Smooth muscle cell (in vitro differentiated cells): ENCODE results near the gene GATA2. TPM values are rescaled to one million over a fixed set of nuclear protein-coding genes. Genes with fewer than 3 reads are reported as not detected.

Source experiments
- DNase-seq: peaks from one replicate; lab custom pipeline; 2025; ENCODE audit not compliant: unreplicated experiment; lab: John Stamatoyannopoulos, UW
- H2AFZ ChIP-seq: fragments of 200-600 bp; sonication (generic); 2 replicates; pipeline ENCODE4 v1.6.0; 2016; ENCODE audit warnings: antibody characterized with exemption, low read depth, mild to moderate bottlenecking
- H3F3A ChIP-seq: fragments of 200-600 bp; sonication (generic); 2 replicates; pipeline ENCODE4 v1.6.0; 2017; ENCODE audit warnings: antibody characterized with exemption, low read depth
- H3K27ac ChIP-seq: fragments of 200-600 bp; sonication (generic); 2 replicates; pipeline ENCODE4 v1.5.1; 2016; ENCODE audit warnings: low read depth, mild to moderate bottlenecking
- H3K27me3 ChIP-seq: fragments of 200-600 bp; sonication (generic); 2 replicates; pipeline ENCODE4 v1.6.1; 2016; ENCODE audit warnings: low read depth, mild to moderate bottlenecking
- H3K36me3 ChIP-seq: fragments of 200-600 bp; sonication (generic); 2 replicates; pipeline ENCODE4 v1.5.1; 2016; ENCODE audit warnings: low read depth
- H3K4me1 ChIP-seq: fragments of 200-600 bp; sonication (generic); 2 replicates; pipeline ENCODE4 v1.5.1; 2016; ENCODE audit warnings: low read depth
- H3K4me2 ChIP-seq: fragments of 200-600 bp; sonication (generic); 2 replicates; pipeline ENCODE4 v1.6.0; 2016; ENCODE audit warnings: mild to moderate bottlenecking
- H3K4me3 ChIP-seq: fragments of 200-600 bp; sonication (generic); 2 replicates; pipeline ENCODE4 v1.5.1; 2016; ENCODE audit warnings: mild to moderate bottlenecking
- H3K79me2 ChIP-seq: fragments of 200-600 bp; sonication (generic); 2 replicates; pipeline ENCODE4 v1.6.0; 2016; ENCODE audit warnings: low read depth, mild to moderate bottlenecking
- H3K9ac ChIP-seq: fragments of 200-600 bp; sonication (generic); 2 replicates; pipeline ENCODE4 v1.6.0; 2016; ENCODE audit warnings: low read depth
- H3K9me3 ChIP-seq: fragments of 200-600 bp; sonication (generic); replicated peaks from 2 replicates; pipeline ENCODE4 v1.5.1; 2016; ENCODE audit warnings: low read depth
- H4K20me1 ChIP-seq: fragments of 200-600 bp; sonication (generic); 2 replicates; pipeline ENCODE4 v1.6.0; 2016; ENCODE audit warnings: low read depth
- CTCF ChIP-seq: fragments of 200-600 bp; sonication (generic); IDR thresholded peaks from 2 replicates; pipeline ENCODE4 v1.5.1; 2017; ENCODE audit warnings: borderline replicate concordance, mild to moderate bottlenecking, antibody characterized with exemption; ENCODE audit not compliant: insufficient read depth, poor library complexity, severe bottlenecking
- WGBS: methylation state at CpG from one replicate; pipeline ENCODE4 v1.1.7; 2016; ENCODE audit warnings: low lambda C conversion rate; 5-methylcytosine and 5-hydroxymethylcytosine counted together
- polyA plus RNA-seq: library from polyadenylated mRNA; unstranded; fragments of >200 nt; fragmentation: Nextera tagmentation; extraction: Ambion mirVana; gene quantifications from 2 replicates; pipeline ENCODE4 v1.2.1, GENCODE V29; 2016
- total RNA-seq: library from RNA; depleted of rRNA; stranded (reverse); fragments of >200 nt; gene quantifications from 2 replicates; pipeline ENCODE4 v1.2.3, GENCODE V29; 2014

GATA2 gene
- total and polyA plus RNA-seq, 2 experiments from 2014 or later = 5.8 to 6.8 TPM

GRCh38 chr3:128537091-128537703, 44.2 kb upstream of the GATA2 start:
- H4K20me1 ChIP-seq = no peaks in the 10 kb centered on the region
- H3K9me3 ChIP-seq = no peaks in the 10 kb centered on the region
- no peak overlapping the region for H3K4me2 ChIP-seq
- no peaks in the 10 kb centered on the region for H3K36me3 ChIP-seq
- no peaks in the 10 kb centered on the region for H3K4me1 ChIP-seq
- H3K27me3 ChIP-seq = peaks cover 12% of the 10 kb centered on the region
- no peak overlapping the region for H3K4me3 ChIP-seq
- H3K79me2 ChIP-seq = no peaks in the 10 kb centered on the region
- DNase-seq = no peak
- WGBS = 80% methylated on average over 4 of the region's 4 CpGs
- H3F3A ChIP-seq = no peaks in the 10 kb centered on the region
- H2AFZ ChIP-seq = no peak overlapping the region
- TF ChIP-seq CTCF = no peak
- H3K9ac ChIP-seq = no peak overlapping the region
- no peak overlapping the region for H3K27ac ChIP-seq

- TF ChIP-seq CTCF = no peak
- H3K27me3 ChIP-seq = peaks cover 20% of the 10 kb centered on the region
- H3K36me3 ChIP-seq = no peaks in the 10 kb centered on the region
- WGBS = 80% methylated on average over 9 of the region's 9 CpGs
- H3F3A ChIP-seq = no peaks in the 10 kb centered on the region
- H4K20me1 ChIP-seq = no peaks in the 10 kb centered on the region
- no peaks in the 10 kb centered on the region for H3K9me3 ChIP-seq
- no peak overlapping the region for H2AFZ ChIP-seq
- no peak for DNase-seq
- no peak overlapping the region for H3K4me3 ChIP-seq
- H3K4me1 ChIP-seq = no peaks in the 10 kb centered on the region
- no peaks in the 10 kb centered on the region for H3K79me2 ChIP-seq
- H3K27ac ChIP-seq = no peak overlapping the region
- no peak overlapping the region for H3K9ac ChIP-seq
- no peak overlapping the region for H3K4me2 ChIP-seq
Observed at GRCh38 chr3:128532012-128532983, 39.3 kb upstream of the GATA2 start.

GRCh38 chr3:128524374-128525299, 31.6 kb upstream of the GATA2 start:
- Histone ChIP-seq H3K4me2 (no peak overlapping the region), H3K4me1 (no peaks in the 10 kb centered on the region), H3K79me2 (no peaks in the 10 kb centered on the region), H2AFZ (no peak overlapping the region), H4K20me1 (no peaks in the 10 kb centered on the region), H3K36me3 (no peaks in the 10 kb centered on the region), H3K27me3 (peaks cover 45% of the 10 kb centered on the region), H3K27ac (no peak overlapping the region), H3K9me3 (no peaks in the 10 kb centered on the region), H3K4me3 (no peak overlapping the region), H3F3A (no peaks in the 10 kb centered on the region), H3K9ac (no peak overlapping the region)
- DNase-seq = no peak
- WGBS = 79% methylated on average over 10 of the region's 10 CpGs
- TF ChIP-seq CTCF = no peak
